ENCODE data around the gene LY86. TPM values are rescaled to one million over a fixed set of nuclear protein-coding genes. Genes with fewer than 3 reads are reported as not detected.

LY86 gene
- total and polyA plus RNA-seq, 10 of the 15 experiments (the other 5 are each of a cell fraction or from before 2014, with no cell fraction given) = 68.2 to 457 (median 128) TPM

GRCh38 chr6:6556738-6557503 is 31.6 kb upstream of the LY86 start:
- Histone ChIP-seq H2AFZ (ENCODE audit: control insufficient read depth, low read depth, low read length) (no peak overlapping the region), H3K9me3 (replicated peaks; ENCODE audit: control insufficient read depth, insufficient read depth, low read length) (no peaks in the 10 kb centered on the region), H3K9ac (ENCODE audit: control insufficient read depth, insufficient read depth, low read length) (no peak overlapping the region), H3K27me3 (replicated peaks in 1 of 2; ENCODE audit: control insufficient read depth in 2 of 2, insufficient read depth in 2 of 2, low read length in 1 of 2) (no peaks in the 10 kb centered on the region), H3K4me2 (ENCODE audit: control insufficient read depth, insufficient read depth) (no peak overlapping the region), H3K36me3 (ENCODE audit: control insufficient read depth in 2 of 2, insufficient read depth in 2 of 2, low read length in 1 of 2) (peaks cover 0 to 2% of the 10 kb centered on the region in 2 experiments; a peak in 3 of 4 replicates), H3K27ac (ENCODE audit: control insufficient read depth, insufficient read depth) (no peak overlapping the region), H3K79me2 (ENCODE audit: control insufficient read depth, insufficient read depth, low read length) (no peaks in the 10 kb centered on the region), H3K4me3 (no peak overlapping the region), H4K20me1 (ENCODE audit: control insufficient read depth, insufficient read depth) (no peaks in the 10 kb centered on the region), H3K4me1 (ENCODE audit: control insufficient read depth, insufficient read depth, low read length) (no peaks in the 10 kb centered on the region; the same call in 1 of the 2 replicates)
- POLR2A ChIA-PET = interaction anchor here (0.8 to 3.1 kb wide), 2 partner anchors 10 to 30 kb away, joined by 3 to 14 read pairs; no protein-coding TSS in a partner anchor
- intact Hi-C loops (cut with micrococcal nuclease; ENCODE audit: unreplicated experiment) = loop anchor here (1.0 kb wide), 1 partner anchor 27 kb away; no protein-coding TSS in a partner anchor
- SMC1A ChIA-PET (ENCODE audit: uncharacterized antibody, unreplicated experiment) = interaction anchor here (0.6 to 4.8 kb wide), 17 partner anchors 9 to 502 kb away, joined by 3 to 22 read pairs (median 3); no protein-coding TSS in a partner anchor
- TF ChIP-seq CTCF (IDR thresholded peaks at IDR 0.05 in 2 of 3, conservative IDR thresholded peaks at IDR 0.05 in 1 of 3; ENCODE audit: control insufficient read depth in 2 of 3, extremely low read depth in 1 of 3, insufficient read depth in 1 of 3, low read depth in 3 of 3, low read length in 3 of 3) (peak; percentile 82 to 92 (median 91)), EED (IDR thresholded peaks at IDR 0.05; ENCODE audit: low read depth) (peak; percentile 50; the same call in 1 of the 2 replicates), HCFC1 (IDR thresholded peaks at IDR 0.05; ENCODE audit: low read length) (no peak), SMC3 (IDR thresholded peaks at IDR 0.05; ENCODE audit: borderline replicate concordance, low read length) (peak; percentile 86), ZBED1 (IDR thresholded peaks at IDR 0.05; ENCODE audit: borderline replicate concordance) (no peak), RUNX3 (IDR thresholded peaks at IDR 0.05; ENCODE audit: low read length) (peak; percentile 33; the same call in 1 of the 2 replicates), SKIL (IDR thresholded peaks at IDR 0.05; ENCODE audit: low read depth, poor library complexity, severe bottlenecking) (peak; percentile 21), IKZF1 (conservative IDR thresholded peaks at IDR 0.05) (peak; percentile 34; the same call in 1 of the 2 replicates), POLR2AphosphoS2 (IDR thresholded peaks at IDR 0.05; ENCODE audit: low read depth, low read length) (0 out of 2 replicates have a peak, but pooled peaks have one; percentile 31), IKZF2 (IDR thresholded peaks at IDR 0.05) (0 out of 4 replicates have a peak, but pooled peaks of 1 of the 2 experiments have one; percentile 28), RB1 (IDR thresholded peaks at IDR 0.05; ENCODE audit: borderline replicate concordance) (0 out of 2 replicates have a peak, but pooled peaks have one; percentile 30), TCF12 (IDR thresholded peaks at IDR 0.05; ENCODE audit: low read depth, low read length) (0 out of 2 replicates have a peak, but pooled peaks have one; percentile 14), RAD21 (IDR thresholded peaks at IDR 0.05; ENCODE audit: insufficient read depth, low read depth, low read length) (peak; percentile 84), ATF3 (IDR thresholded peaks at IDR 0.05; ENCODE audit: borderline replicate concordance, extremely low read depth, low read depth, low read length) (no peak)
- in situ Hi-C loops (cut with MboI) = no loop called here
- FAIRE-seq (no peak), DNase-seq (ENCODE audit: low read depth, low spot score) (no peak), ATAC-seq (peak; percentile 91)
- BruUV-seq (replicated peaks) = no TSS peak
- RAD21 ChIA-PET (ENCODE audit: unreplicated experiment) = interaction anchor here (1.0 to 5.8 kb wide), 7 partner anchors 9 to 164 kb away, joined by 3 to 47 read pairs (median 3); no protein-coding TSS in a partner anchor
- CTCF ChIA-PET = interaction anchor here (1.0 to 8.1 kb wide), 13 partner anchors 9 to 1108 kb away, joined by 3 to 92 read pairs (median 5); no protein-coding TSS in a partner anchor
- WGBS (ENCODE audit: insufficient coverage, insufficient replicate concordance, low lambda C conversion rate, missing lambda C conversion rate) = 64% methylated on average over 10 of the region's 10 CpGs

Measured in GM12878 (cell line).